Medulla oblongata (tissue), 1 donor: ENCODE results near the gene POFUT2.
"Not testable (repeated sequence)": the region's sequence is repeated elsewhere in the genome, so short reads cannot be mapped to it uniquely, and the experiment has no call there.

Source experiments
- DNase-seq: peaks from one replicate; pipeline ENCODE4 v3.0.0-alpha.2; 2015; ENCODE audit errors: extremely low spot score

The POFUT2 gene

DNA sequence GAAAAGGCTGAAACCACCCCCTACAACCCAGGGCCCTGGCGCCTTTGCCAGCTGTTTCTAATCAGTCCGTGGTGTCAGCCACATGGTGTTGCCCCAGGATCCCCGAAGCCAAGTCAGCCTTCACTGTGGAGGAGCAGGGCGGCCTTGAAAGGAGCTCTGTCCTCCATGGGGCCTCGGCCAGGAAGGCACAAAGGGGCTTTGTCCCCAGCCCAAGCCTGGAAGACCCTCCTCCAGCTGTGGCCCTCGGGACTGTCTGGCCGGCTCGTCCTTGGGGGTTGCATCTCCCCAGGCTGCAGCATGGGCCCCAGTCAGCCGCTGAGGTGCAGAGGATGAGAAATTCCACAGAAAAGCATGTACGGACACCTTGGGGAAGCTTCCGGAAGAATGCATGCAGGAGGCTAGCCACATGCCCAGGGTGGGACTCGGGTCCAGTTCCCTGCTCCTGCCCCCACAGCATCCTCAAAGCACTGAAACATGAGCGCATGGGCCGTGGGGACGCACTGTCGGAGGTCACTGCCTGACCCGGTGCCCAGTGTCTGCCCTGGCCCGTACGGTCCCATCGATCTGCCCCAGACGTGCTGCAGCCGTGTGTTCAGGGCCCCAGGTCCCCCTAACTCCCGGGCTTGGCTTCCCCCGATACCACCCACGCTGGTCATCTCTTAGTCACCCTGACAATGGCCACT, 38.6 kb upstream of the POFUT2 start:
- peak; percentile 86 for DNase-seq

DNA sequence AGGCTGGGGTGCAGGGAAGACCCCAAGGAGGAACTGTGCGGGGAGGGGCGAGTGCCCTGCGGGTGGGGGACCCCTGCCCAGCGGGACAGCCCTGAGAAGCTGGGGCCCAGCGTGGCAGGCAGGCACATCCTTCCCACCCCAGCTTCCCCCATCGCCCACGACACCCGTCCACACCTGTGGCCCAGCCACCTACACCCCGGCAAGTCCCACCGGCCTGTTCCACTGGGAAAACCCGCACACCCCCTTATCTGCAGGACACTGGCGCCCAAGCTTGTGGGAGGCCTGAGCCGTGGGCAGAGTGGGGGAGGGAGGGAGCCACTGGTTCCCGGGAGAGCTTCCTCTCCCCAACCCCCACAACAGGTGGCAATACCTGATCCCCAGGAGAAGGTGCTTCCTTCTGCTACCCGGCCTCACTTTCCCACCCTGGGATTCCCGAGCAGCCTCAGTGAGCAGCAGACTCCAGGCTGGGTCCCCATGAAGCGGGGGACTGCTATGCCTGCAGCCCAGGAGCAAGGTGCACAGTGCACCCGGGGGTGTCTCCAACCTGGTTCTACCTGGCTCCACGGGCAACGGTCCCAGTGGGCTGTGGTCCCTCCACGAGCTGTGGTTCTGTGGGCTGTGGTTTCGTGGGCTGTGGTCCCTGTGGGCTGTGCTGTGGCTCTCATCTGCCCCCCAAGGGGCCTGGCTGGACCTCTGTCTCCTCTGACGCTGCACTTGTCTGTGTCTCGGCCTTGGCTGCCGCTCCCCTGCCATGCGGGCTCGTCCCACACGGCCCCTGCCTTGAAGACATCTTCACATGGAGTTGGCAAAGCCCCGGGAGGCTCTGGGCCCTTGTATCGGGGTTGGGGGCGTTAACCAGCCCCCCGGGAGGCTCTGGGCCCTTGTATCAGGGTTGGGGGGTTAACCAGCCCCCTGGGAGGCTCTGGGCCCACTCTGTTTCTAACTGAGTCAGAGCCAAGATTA, 37.8 kb upstream of the POFUT2 start:
- DNase-seq, result no peak

DNA sequence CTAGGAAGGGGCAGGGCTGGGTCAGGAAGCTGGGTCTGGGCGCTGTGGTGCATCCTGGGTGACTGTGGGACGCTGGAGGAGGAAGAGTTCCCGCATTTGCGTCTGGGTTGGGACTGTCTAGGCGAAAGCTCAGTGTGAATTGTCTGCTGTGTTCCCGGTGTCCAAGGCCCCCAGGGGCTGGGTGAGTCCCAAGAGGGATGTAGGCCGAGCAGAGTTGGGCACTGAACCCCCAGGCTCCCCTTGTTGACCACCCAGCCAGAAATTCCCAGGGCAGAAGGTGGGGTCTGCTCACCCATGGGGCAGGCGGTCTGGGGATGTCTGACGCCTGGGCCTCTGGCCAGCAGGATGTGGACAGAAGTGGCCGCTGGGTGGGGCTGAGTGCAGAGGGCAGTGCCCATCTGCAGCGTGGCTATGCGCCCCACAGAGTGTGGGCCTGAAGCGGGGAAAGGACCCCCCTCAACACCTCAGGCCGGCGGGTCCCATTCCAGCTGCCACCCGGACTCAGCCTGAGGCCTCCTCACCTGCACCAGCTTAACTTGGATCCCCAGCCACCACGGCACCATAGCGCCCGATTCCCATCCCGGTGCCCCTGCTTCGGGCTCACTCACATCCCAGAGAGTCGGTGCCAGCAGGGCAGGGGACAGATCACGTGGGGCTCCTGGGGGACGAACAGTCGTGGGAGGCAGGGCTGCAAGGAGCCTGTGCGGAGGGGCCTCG, 37.0 kb upstream of the POFUT2 start:
- no peak for DNase-seq

- DNase-seq, result no peak
Observed at GRCh38 chr21:45323487-45324311, 36.0 kb upstream of the POFUT2 start.

- no peak for DNase-seq
Observed at GRCh38 chr21:45322960-45323461, 35.3 kb upstream of the POFUT2 start.

- DNase-seq, result no peak
Observed at GRCh38 chr21:45322231-45322959, 34.7 kb upstream of the POFUT2 start.

- no peak for DNase-seq
Observed at GRCh38 chr21:45320261-45321025, 32.7 kb upstream of the POFUT2 start.

GRCh38 chr21:45319461-45320211, 31.9 kb upstream of the POFUT2 start:
- no peak for DNase-seq

DNA sequence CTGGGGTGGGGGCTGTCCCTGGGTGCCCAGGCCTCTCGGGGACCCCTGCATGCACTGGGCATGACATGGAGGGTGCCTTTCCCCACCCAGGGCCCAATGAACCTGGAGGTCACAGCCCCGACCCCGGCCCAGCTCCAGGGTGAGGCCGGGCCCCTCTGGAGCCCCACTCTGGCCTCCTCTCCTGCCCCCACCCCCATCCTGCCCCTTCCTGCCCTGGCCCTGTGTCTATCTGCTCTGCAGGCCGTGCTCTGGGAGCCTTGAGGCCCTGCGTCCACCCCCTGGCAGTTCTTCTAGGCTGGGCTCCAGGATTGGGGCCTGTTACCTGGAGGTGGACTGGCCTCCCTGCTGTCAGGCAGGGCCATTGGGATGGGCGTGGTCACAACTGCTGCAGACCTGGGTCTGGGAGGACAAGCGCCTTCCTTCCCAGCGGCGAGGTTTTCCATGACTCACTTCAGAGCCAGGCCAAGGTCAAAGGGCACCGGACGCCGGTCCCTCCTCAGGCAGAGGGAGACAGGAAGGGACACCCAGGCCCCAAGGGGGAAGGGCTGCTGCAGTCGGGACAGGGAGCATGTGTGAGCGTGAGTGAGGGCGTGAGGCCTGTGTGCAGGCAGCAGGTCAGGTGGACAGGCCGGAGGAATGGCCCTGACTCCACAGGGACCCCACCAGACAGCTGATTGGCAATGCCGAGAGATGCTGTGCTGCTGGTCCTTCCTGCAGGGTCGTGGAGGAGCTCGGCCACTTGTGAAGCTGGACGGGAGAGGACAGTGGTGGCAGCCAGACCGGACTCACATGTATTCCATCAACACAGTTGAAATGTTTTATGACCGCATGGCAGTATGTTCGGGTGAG, 31.1 kb upstream of the POFUT2 start:
- no peak for DNase-seq

GRCh38 chr21:45318146-45318555, 30.5 kb upstream of the POFUT2 start:
- no peak for DNase-seq

- DNase-seq, result no peak
Observed at GRCh38 chr21:45317398-45318145, 29.9 kb upstream of the POFUT2 start.

DNA sequence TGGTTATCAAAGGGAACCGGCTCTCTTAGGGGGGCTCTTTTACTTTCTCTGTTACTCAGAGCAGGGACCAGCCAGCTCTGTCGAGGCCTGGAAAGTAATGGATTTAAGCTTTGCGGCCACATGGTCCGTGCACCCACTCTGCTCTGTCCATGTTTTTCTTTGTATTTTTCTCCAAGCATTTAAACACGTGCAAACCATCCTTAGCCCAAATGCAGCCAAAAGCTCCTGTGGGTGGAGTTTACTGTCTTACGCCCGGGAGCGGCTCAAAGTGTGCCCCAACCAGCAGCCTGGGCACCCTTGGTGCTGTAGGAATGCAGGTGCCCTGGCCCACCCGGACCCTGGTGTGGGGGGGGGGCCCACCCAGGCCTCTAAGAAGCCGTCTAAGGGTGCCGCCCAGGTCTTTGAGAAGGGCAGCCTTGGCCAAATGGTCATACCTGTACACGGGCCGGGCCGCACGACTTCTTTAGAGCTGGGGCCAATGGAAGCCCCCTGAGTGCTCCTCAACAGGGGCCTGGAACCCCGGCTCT, 29.2 kb upstream of the POFUT2 start:
- DNase-seq, result no peak

DNA sequence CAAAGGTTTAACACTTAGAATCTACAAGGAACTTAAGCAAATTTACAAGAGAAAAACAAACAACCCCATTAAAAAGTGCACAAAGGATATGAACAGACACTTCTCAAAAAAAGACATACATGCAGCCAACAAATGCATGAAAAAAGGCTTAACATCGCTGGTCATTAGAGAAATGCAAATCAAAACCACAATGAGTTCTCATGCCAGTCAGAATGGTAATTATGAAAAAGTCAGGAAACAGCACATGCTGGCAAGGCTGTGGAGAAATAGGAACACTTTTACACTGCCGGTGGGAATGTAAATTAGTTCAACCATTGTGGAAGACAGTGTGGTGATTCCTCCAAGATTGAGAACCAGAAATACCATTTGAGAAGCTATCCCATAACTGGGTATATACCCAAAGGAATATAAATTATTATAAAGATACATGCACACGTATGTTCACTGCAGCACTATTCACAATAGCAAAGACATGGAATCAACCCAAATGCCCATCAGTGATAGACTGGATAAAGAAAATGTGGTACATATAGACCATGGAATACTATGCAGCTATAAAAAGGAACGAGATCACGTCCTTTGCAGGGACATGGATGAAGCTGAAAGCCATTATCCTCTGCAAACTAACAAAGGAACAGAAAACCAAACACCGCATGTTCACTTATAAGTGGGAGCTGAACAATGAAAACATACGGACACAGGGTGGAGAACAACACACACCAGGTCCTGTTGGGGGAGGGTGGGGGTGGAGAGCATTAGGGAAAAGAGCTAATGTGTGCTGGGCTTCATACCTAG, 28.2 kb upstream of the POFUT2 start:
- DNase-seq, result not testable (repeated sequence)

DNA sequence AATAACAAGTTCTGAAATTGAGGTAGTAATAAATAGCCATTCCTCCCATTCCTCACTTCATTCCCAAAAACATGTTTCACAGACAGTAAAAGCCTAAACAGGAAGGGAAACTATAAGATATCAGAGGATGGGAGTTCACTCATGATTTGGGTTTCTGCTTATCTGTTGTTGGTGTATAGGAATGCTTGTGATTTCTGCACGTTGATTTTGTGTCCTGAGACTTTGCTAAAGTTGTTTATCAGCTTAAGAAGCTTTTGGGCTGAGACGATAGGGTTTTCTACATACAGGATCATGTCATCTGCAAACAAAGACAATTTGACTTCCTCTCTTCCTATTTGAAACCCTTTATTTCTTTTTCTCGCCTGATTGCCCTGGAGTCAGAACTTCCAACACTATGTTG, 26.0 kb upstream of the POFUT2 start:
- no peak for DNase-seq

- DNase-seq, result no peak
Observed at GRCh38 chr21:45313015-45313414, 25.3 kb upstream of the POFUT2 start.

GRCh38 chr21:45312296-45312695, 24.6 kb upstream of the POFUT2 start:
- DNase-seq, result no peak
